ENCODE data around the gene OR2AJ1.

The OR2AJ1 gene

DNA sequence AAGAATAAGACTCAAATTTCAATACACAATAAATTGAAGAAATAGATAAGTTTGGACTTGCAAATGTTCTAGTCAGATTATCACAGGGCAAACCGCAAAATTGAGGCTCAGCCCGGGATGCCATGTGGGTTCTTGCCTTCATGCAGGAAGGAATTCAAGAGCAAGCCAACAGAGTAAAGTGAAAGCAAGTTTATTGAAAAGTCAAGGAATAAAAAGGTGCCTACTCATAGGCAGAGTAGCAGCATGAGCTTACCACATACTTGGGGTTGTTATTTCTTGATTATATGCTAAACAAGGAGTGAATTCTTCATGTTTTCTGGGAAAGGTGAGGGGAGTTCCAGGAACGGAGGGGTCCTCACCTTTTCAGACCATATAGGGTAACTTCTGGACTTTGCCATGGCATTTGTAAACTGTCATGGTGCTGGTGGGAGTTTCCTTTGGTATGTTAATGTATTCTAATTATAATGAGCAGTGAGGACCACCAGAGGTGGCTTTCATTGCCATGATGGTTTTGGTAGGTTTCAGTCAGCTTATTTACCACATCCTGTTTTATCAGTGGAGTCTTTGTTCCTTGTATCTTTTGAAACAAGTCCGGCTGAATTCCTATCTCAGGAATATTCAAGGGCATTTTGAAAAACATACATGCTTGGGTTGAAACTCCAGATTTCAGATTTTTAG, 38.4 kb downstream of the OR2AJ1 start:
- no peak for DNase-seq

- DNase-seq: no peak
Observed at GRCh38 chr1:247964933-247965332, 40.2 kb downstream of the OR2AJ1 start, which contains the start of gene OR2AK2. Gene OR2AK2, plus strand, starts transcription at chr1:247965233. Its CDS starts 144 bp downstream, at chr1:247965377.

- DNase-seq: no peak
Observed at GRCh38 chr1:247966532-247967204, 42.0 kb downstream of the OR2AJ1 start.
